ENCODE measurements around the gene TSNAX. TPM values are rescaled to one million over a fixed set of nuclear protein-coding genes. Genes with fewer than 3 reads are reported as not detected.
A peak's percentile ranks its signal among the peaks of the same experiment; 100 is the strongest.

TSNAX gene
- total RNA-seq, 2 experiments from 2014 or later, result 28.3 to 38.0 TPM

DNA sequence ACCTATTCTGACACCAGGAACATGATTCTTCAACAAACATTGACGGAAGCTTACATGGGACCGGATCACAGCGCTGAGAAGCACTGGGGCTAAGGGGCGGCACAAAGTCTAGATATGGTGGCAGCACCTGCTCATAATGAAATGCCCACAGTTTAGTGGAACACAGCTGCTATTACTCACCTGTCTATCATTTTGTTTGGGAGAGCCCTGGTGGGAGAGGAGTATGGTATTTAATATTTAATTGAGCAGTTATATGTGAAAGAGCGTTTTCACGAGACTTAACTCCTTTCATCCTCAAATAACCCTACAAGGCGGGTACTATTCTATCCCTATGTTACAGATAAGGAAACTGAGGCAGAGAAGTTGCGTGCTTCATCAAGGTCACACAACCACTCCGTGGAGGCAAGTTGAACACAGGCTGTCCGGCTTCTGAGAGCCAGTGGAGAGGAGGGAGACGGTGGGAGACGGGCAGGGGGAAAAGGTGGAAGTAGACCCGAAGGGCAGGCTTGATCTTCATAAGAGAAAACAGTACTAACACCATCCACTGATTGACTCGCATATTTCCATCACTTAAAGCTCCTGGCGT is 790 bp upstream of the TSNAX start:
- Mint-ChIP-seq H3K27me3 (no peaks in the 10 kb centered on the region), H3K27ac (peak overlapping the region; percentile 100), H3K4me3 (peak overlapping the region; percentile 92), H3K9me3 (ENCODE audit: low read depth) (no peaks in the 10 kb centered on the region), H3K36me3 (peaks cover 10% of the 10 kb centered on the region), H3K4me1 (peaks cover 35% of the 10 kb centered on the region)
- ATAC-seq, result peak; percentile 15
- CTCF ChIA-PET, result no interaction called here
- no peak for DNase-seq

DNA sequence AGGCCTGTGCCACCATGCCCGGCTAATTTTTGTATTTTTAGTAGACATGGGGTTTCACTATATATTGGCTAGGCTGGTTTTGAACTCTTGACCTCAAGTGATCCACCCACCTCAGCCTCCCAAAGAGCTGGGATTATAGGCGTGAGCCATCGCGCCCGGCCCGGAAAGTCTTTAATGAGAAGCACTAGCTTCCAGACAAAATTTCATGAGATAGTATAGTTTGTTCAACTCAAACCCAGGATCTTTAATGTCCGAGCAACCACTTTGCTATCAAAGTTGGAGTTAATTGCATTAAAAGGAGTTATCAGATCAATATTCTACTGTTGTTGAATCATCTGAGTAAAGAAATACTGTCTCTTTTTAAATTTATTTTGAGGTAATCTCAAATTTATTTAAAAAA is 4.8 kb downstream of the TSNAX start:
- Mint-ChIP-seq H3K4me3 (no peak overlapping the region), H3K36me3 (peaks cover 32% of the 10 kb centered on the region), H3K27ac (no peak overlapping the region), H3K4me1 (peaks cover 30% of the 10 kb centered on the region), H3K27me3 (no peaks in the 10 kb centered on the region), H3K9me3 (ENCODE audit: low read depth) (no peaks in the 10 kb centered on the region)
- CTCF ChIA-PET, result no interaction called here
- ATAC-seq, result no peak
- no peak for DNase-seq

DNA sequence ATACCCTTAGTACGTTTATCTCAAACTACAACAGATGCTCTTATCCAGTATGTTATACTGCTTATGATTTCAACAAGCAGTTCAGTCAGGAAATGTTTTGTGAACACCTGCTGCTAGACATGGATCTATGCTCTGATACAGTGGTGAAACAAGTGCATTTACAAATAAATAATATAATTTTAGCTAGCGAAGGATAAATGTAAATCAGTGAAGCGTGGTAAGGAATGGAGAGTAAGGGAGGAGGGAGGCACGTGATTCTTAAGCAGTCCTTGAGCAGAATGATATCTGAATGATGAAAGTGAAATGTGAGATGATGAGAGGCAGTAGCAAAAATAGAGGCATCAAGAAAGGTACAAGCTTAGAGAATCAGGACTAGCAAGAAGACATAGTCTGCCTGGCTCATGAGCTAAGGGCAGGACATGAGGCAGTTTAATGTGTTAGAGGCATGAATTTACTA is 6.3 kb downstream of the TSNAX start:
- CTCF ChIA-PET, result interaction anchor here (0.5 to 1.6 kb wide), 3 partner anchors 44 to 174 kb away, joined by 3 to 4 read pairs (median 4); no protein-coding TSS in a partner anchor
- H3K36me3 Mint-ChIP-seq, result peaks cover 37% of the 10 kb centered on the region
- no peak overlapping the region for H3K27ac Mint-ChIP-seq

DNA sequence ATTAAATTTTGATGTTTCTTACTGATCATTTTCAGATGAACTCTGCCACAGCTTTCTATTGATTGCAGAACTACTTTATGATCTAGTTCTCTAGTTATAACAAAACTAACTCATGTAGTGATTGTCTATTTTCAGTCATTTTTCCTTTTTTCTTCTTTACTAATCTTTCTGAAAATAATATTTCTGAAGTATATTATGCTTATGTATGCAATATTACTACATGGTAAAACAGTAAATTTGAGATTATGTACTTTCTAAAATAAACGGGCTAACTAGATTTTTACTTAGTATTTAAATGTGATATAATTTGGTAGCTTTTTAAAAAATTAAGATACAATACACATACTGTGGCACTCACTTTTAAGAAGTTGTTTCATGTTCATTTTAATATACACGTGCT is 7.6 kb downstream of the TSNAX start:
- H3K27ac Mint-ChIP-seq, result no peak overlapping the region
- DNase-seq, result no peak
- ATAC-seq, result no peak
- H3K4me1 Mint-ChIP-seq, result peaks cover 13% of the 10 kb centered on the region
- H3K27me3 Mint-ChIP-seq, result no peaks in the 10 kb centered on the region
- peaks cover 3% of the 10 kb centered on the region for H3K9me3 Mint-ChIP-seq (ENCODE audit: low read depth)
- CTCF ChIA-PET, result interaction anchor here (1.6 kb wide), 1 partner anchor 116 kb away, joined by 4 read pairs; no protein-coding TSS in a partner anchor
- H3K36me3 Mint-ChIP-seq, result peaks cover 42% of the 10 kb centered on the region
- H3K4me3 Mint-ChIP-seq, result no peak overlapping the region

More for the DNA sequence above, 6.3 kb downstream of the TSNAX start:
- H3K4me3 Mint-ChIP-seq, result no peak overlapping the region
- peaks cover 20% of the 10 kb centered on the region for H3K4me1 Mint-ChIP-seq
- no peaks in the 10 kb centered on the region for H3K27me3 Mint-ChIP-seq
- DNase-seq, result no peak
- no peak for ATAC-seq
- H3K9me3 Mint-ChIP-seq (ENCODE audit: low read depth), result no peaks in the 10 kb centered on the region

DNA sequence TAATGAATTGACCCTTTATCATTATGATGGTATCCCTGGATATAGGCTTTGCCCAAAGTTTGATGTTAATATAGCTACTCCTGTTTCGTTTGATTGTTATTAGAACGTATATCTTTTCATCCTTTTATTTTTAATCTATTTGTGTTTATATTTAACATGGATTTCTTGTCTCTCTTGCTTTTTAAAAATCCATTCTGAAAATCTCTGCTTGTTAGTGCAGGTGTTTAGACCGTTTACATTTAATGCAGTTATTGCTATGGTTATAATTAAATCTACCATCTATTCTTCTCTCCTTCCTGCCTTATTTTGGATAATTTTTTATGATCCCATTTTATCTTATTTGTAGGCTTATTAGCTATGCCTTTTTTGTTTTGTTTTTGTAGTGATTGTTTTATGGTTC is 12.4 kb downstream of the TSNAX start:
- CTCF ChIA-PET, result interaction anchor here (0.7 to 1.6 kb wide), 2 partner anchors 10 to 225 kb away, joined by 4 to 5 read pairs; no protein-coding TSS in a partner anchor
- Mint-ChIP-seq H3K27me3 (no peaks in the 10 kb centered on the region), H3K9me3 (ENCODE audit: low read depth) (peaks cover 3% of the 10 kb centered on the region), H3K27ac (no peak overlapping the region), H3K4me1 (peaks cover 1% of the 10 kb centered on the region), H3K4me3 (no peak overlapping the region), H3K36me3 (peaks cover 57% of the 10 kb centered on the region)
- no peak for DNase-seq
- no peak for ATAC-seq

DNA sequence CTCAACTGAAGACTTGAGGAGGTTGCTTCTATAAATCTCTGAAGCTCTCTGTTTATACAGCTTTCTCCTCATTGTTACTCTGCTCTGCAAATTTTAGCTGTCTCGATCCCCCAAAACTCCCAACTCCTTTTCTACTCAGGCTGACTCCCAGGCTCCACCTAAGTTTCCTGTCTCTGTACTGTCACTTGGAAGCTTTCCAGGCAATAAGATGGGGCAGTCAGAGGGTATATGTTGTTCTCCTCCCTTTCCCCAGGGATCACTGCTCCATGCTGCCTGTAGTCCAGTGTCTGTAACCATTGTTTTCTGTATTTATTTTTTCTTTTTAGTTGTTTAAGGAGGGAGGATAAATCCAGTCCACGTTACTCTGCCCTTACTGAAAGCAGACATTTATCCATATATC is 13.4 kb downstream of the TSNAX start:
- CTCF ChIA-PET, result interaction anchor here (1.6 kb wide), 1 partner anchor 62 kb away, joined by 3 read pairs; no protein-coding TSS in a partner anchor
- no peaks in the 10 kb centered on the region for H3K4me1 Mint-ChIP-seq
- no peaks in the 10 kb centered on the region for H3K27me3 Mint-ChIP-seq
- DNase-seq (no peak), ATAC-seq (no peak)
- H3K36me3 Mint-ChIP-seq, result peaks cover 56% of the 10 kb centered on the region
- no peak overlapping the region for H3K4me3 Mint-ChIP-seq
- no peak overlapping the region for H3K27ac Mint-ChIP-seq
- peaks cover 3% of the 10 kb centered on the region for H3K9me3 Mint-ChIP-seq (ENCODE audit: low read depth)

DNA sequence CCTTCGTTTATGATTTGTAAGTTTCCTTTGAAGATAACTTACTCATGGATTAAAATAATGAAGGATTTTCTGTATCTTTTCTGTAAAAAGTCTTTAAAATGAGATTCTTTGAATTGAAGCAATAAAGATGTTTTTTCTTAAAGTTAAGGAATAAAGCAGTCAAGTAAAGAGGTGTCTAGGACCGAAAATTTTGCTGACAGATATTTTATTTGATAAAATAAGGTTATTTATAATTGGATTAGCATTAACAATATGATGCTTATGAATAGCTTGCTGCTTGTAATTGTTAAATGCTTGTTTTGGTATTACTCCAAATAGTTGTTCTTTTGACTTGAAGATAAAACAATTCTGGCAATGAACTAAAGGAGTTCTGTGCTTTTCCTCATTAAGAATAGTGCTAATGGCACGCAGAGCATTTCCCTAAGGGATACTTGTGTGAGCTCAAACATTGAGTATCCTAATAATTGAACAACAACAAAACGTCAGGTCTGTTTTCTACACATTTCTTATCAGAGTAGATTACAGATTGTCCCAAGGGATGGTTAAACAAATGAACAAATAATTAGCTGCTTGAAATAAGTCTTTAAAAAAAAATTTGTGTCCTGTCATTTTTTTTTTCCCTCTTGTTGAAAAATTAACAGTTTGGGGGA is 16.6 kb downstream of the TSNAX start:
- Mint-ChIP-seq H3K36me3 (peaks cover 46% of the 10 kb centered on the region), H3K27ac (no peak overlapping the region), H3K9me3 (ENCODE audit: low read depth) (peaks cover 3% of the 10 kb centered on the region), H3K27me3 (no peaks in the 10 kb centered on the region), H3K4me3 (no peak overlapping the region), H3K4me1 (no peaks in the 10 kb centered on the region)
- DNase-seq, result no peak
- no peak for ATAC-seq
- CTCF ChIA-PET, result no interaction called here

DNA sequence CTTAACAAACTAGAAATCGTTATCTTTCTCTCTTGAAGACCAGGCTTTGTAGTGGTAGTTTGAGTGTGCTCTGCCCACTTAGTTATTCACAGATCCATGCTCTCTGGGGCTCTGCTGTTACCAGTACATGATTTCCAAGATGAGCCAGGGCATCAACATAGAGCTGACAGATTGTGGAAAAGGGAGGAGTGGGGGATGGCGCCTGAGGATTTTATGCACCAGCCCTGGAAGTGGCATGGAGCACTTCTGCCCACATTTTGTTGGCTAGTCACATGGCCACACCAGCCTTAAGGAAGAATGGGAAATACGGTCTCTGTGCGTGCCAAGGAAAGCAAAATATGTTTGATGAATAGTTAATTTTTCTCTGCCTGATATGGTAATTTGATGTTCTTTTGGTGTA is 18.2 kb downstream of the TSNAX start:
- no peaks in the 10 kb centered on the region for H3K27me3 Mint-ChIP-seq
- no peak for DNase-seq
- ATAC-seq, result no peak
- CTCF ChIA-PET, result no interaction called here
- no peaks in the 10 kb centered on the region for H3K4me1 Mint-ChIP-seq
- no peak overlapping the region for H3K4me3 Mint-ChIP-seq
- no peaks in the 10 kb centered on the region for H3K9me3 Mint-ChIP-seq (ENCODE audit: low read depth)
- H3K27ac Mint-ChIP-seq, result no peak overlapping the region
- peaks cover 31% of the 10 kb centered on the region for H3K36me3 Mint-ChIP-seq

DNA sequence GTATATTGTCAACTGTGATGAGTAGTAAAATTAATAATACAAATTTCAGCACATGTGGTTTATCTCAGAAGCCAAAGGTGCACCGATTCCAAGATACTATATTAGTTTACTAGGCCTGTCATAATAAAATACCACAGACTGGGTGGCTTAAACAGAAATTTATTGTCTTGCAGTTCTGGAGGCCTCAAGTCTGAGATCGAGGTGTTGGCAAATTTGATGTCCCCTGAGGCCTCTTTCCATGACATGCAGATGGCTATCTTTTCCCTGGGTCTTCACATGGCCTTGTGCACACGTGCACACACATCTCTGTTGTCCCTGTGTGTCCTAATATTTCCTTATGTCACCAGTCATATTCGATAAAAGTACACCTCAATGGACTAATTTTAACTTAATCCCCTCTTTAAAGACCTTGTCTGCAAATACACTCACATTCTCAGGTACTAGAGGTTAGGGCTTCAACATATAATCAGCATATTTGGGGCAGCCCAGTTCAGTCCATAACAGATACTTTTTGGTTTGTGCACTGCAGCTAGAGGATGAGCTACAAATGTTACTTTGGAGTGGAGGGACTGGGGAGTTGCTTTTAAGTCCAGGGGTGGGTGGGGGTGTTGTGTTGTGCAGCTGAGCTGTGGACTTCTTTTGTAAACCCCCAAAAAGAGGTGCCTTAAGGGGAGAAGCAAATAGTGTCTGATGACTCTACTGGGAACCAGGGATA is 21.4 kb downstream of the TSNAX start:
- no peak for ATAC-seq
- Mint-ChIP-seq H3K27ac (no peak overlapping the region), H3K4me3 (no peak overlapping the region), H3K36me3 (peaks cover 24% of the 10 kb centered on the region), H3K27me3 (no peaks in the 10 kb centered on the region), H3K9me3 (ENCODE audit: low read depth) (no peaks in the 10 kb centered on the region), H3K4me1 (peaks cover 6% of the 10 kb centered on the region)
- CTCF ChIA-PET, result no interaction called here
- DNase-seq, result no peak

DNA sequence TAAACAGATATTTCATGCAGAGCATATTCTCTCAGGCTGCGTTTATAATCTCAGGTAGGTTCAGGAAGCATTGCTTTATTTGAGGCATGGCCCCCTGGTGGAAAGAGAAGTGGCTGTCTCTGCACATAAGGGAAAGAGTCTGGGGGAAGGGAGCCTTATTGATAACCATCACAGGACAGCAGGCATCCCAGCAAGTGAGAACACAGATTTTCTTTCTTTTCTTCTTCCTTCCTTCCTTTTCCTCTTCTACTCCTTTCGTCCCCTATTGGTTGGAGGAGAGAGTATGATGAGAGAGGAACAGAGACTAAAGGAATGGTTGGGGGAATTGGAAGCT is 21.9 kb downstream of the TSNAX start:
- DNase-seq (no peak), ATAC-seq (no peak)
- Mint-ChIP-seq H3K27me3 (no peaks in the 10 kb centered on the region), H3K4me1 (peaks cover 10% of the 10 kb centered on the region), H3K4me3 (no peak overlapping the region), H3K36me3 (peaks cover 29% of the 10 kb centered on the region), H3K9me3 (ENCODE audit: low read depth) (peaks cover 2% of the 10 kb centered on the region), H3K27ac (no peak overlapping the region)
- CTCF ChIA-PET, result no interaction called here

DNA sequence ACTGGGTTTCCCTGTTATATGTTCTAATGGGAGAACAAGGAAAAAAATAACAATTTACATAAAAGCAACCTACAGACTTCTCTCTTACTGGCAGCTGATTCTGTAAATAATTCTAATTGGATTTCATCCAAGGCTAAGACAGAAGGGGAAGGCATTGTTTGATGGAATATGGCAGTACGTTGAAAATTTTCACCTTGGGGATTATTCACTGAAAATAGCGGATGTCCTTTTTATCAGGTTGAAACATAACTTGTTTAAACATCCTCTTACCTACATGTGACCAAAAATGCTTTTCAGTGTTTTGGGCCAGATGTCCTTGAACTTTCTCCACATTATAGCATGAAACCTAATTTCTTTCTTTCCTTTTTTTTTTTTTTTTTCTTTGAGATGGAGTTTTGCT is 24.9 kb downstream of the TSNAX start:
- no peak overlapping the region for H3K4me3 Mint-ChIP-seq
- peaks cover 2% of the 10 kb centered on the region for H3K9me3 Mint-ChIP-seq (ENCODE audit: low read depth)
- DNase-seq (no peak), ATAC-seq (no peak)
- CTCF ChIA-PET, result no interaction called here
- H3K27me3 Mint-ChIP-seq, result no peaks in the 10 kb centered on the region
- peaks cover 33% of the 10 kb centered on the region for H3K36me3 Mint-ChIP-seq
- H3K27ac Mint-ChIP-seq, result no peak overlapping the region
- H3K4me1 Mint-ChIP-seq, result peaks cover 19% of the 10 kb centered on the region

DNA sequence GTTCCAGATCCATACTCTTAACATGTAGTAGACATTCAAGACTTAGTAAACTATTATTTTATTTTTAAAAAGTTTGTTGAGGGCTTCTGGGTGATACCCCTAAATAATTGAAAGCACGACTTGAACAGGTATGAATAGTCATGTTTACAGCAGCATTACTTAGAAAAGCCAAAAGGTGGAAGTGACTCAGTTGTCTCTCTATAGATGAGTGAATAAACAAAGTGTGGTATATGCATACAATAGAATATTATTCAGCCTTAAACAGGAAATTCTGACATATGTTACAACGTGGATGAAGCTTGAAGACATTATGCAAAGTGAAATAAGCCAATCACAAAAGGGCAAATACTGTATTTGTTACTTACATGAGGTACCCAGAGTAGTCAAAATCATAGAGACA is 26.5 kb downstream of the TSNAX start:
- CTCF ChIA-PET, result no interaction called here
- Mint-ChIP-seq H3K4me3 (no peak overlapping the region), H3K9me3 (ENCODE audit: low read depth) (peaks cover 2% of the 10 kb centered on the region), H3K27me3 (no peaks in the 10 kb centered on the region), H3K36me3 (peaks cover 31% of the 10 kb centered on the region), H3K4me1 (peaks cover 23% of the 10 kb centered on the region), H3K27ac (peak overlapping the region; percentile 22)
- ATAC-seq (peak; percentile 42), DNase-seq (no peak)

DNA sequence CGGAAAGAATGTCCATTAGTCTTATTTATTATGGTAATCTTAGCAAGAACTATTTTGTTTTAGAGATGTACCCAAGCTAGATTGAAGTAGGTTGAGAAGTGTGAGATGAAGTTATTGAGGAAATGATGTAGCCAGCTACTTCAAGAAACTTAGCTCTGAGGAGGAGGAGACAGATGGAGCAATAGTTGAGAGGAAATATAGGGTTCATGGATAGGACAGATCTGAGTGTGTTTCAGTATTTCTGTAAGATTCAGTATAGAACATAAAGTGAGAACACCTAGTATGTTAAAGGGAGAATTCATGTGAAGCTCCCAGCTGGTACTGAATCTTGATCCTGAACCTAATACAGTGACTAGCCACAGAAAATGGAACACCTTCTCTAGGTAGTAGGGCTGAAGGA is 28.9 kb downstream of the TSNAX start:
- peaks cover 33% of the 10 kb centered on the region for H3K36me3 Mint-ChIP-seq
- no peak overlapping the region for H3K4me3 Mint-ChIP-seq
- no peak for DNase-seq
- CTCF ChIA-PET, result no interaction called here
- H3K27me3 Mint-ChIP-seq, result no peaks in the 10 kb centered on the region
- no peak overlapping the region for H3K27ac Mint-ChIP-seq
- H3K4me1 Mint-ChIP-seq, result peaks cover 23% of the 10 kb centered on the region
- peaks cover 2% of the 10 kb centered on the region for H3K9me3 Mint-ChIP-seq (ENCODE audit: low read depth)
- ATAC-seq, result no peak
